HG03342 (cell line): ENCODE data around the gene TMEM233.
A peak's percentile ranks its signal among the peaks of the same experiment; 100 is the strongest.

Source experiments
- ATAC-seq: cut with Tn5 transposase; IDR thresholded peaks from one replicate; pipeline ENCODE4 v1.9.1; 2021; ENCODE audit warnings: mild to moderate bottlenecking, moderate library complexity; ENCODE audit not compliant: unreplicated experiment

TMEM233 gene

GRCh38 chr12:119679081-119679480, 85.5 kb downstream of the TMEM233 start:
- ATAC-seq: no peak

DNA sequence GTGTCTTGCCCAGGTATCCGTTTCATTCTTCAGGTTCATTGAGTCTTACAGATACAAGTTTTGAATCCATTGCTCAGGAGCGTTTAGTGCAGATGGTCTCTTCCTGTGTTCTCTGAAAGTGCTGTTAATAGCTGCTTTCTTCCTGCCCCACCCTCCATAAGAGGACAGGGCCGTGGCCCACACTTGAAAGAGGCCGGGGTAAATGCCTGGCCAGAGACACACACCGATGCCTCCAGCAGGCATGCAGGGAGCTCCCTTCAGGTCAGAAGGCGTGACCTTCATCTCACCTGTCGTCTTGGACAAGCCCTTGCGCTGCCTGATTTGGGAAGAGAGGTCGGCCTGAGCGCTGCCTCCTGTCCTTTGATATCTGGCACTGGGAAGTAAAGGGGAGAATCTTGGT, 85.9 kb downstream of the TMEM233 start:
- no peak for ATAC-seq

- no peak for ATAC-seq
Measured at GRCh38 chr12:119681111-119681510, 87.5 kb downstream of the TMEM233 start.

DNA sequence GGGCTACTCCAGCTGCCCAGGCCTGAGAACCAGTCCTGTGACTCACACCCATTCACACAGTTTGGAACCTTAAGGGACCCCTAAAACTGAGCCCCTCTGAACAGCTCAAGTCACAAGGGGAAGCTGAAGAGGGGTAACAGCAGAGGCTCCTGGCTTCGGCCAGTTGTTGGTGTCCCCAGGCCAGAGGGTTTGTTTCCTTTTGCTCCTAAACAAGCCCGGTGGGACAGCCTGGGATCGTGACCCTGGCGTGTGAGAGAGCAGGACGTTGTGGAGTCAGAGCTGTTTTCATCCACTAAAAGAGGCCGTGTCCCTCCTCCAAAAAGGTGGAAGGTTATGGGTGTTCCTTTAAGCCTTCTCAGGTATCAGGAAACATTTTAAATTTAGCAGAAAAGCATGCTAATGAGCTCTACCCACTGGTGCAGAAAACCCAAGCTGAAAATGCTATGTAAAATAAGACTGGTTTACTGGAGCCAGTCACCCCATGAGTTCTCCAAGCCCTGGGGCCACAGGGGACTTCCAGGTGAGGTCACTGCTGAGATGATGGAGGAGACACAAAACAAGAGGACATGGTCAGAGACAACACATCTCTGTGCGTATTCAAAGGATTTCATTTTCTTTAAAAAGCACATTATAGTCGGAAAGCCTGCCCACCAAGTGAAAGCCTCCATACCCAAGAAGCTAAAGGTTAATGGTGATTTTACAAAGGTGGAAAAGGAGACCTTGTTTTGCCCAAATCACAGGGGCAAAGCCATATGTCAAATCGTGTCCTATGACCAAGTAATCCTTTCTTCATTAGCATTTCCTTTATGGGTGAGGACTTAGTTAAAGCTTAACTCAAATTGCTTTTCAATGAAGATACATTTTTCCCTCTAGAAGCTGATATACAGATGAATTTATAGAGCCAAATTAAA, 88.4 kb downstream of the TMEM233 start:
- peak; percentile 55 for ATAC-seq

GRCh38 chr12:119682639-119683252, 89.2 kb downstream of the TMEM233 start:
- peak; percentile 52 for ATAC-seq

- ATAC-seq: no peak
Measured at GRCh38 chr12:119683413-119683812, 89.8 kb downstream of the TMEM233 start.

DNA sequence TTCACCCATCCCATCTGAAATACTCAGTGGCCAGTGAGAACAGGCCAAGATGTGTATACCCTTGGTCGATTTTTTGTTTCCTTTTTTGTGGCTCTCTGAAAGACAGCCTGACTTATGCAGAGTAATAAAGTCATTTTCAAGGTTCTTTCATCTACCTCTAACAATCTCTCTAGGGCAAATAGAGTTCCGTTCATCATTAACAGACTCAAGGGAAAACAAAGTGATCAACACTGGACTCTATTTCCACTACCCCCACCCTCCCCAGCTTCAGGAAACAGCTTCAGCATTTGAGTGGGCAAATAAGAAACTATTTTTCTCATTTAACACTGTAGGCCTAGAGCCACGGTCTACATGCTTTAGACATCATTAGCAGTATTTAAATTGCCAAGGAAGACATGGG, 90.2 kb downstream of the TMEM233 start:
- no peak for ATAC-seq

DNA sequence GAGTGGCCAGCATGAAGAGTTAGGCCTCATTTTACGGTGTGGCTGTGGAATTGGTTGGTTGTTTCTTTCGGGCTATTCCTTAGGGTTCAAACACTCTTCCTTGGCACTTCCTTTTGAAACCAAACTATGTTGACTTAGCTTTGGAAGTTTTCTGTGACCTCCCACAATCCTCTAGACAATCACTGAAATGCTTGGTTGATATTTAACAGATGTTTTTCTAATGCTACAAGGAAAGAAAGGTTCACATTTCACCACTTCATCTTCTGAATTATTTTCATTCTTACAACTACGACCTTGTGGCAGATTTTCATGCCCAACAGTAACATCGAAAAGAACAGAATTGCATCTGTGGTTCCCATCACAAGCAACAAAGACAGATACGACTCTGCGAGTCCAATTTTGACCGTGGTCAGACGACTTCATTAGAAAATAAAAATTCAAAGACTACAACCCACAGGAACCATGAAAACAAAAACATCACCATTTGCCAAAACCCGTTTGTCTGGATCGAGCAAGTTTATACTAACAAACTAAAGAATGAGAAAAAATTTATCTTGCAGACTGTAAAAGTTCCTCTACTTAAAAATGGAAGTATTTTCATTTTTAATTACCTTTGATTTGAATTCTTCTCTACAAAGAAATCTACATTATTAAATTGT, 91.3 kb downstream of the TMEM233 start:
- no peak for ATAC-seq

DNA sequence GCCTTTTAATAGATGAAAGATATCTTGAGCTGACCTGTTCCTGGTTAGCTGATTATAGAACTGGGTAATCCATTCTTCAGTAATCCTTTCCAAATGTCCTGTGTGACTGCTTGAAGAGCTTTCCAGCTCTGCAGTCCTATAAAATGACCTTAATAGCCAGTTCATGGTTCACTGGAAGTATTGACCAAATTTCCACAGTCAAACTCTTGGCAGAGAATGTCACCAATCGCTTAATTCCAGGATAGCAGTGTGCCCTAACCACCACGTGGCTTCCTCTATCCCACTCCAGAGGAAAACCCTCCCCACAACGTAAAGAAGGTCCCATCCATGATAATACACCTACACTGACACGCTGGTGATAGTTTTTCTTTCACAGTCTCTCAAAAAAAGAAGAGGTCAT, 91.8 kb downstream of the TMEM233 start:
- no peak for ATAC-seq

GRCh38 chr12:119686355-119686754, 92.8 kb downstream of the TMEM233 start:
- ATAC-seq: no peak

DNA sequence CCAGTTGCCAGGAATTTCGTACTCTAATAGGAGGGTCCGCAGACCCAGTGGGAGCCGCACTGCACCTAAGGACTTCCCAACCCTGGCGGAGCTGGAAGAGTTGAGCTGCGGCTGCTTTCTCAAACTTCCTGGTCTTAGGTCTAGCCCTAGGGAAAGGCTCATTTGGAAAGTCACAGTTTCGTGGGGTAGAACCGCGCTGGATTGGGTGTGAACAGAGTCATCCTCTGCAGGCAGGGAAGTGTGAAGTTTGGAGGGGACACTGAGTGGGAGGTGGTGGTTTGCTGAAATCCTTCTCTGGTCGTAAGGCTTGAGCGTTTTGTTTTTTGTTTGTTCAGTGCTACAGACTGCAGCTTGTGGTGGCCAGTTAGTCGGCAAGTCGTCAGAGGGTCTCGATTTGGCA, 93.2 kb downstream of the TMEM233 start:
- no peak for ATAC-seq

DNA sequence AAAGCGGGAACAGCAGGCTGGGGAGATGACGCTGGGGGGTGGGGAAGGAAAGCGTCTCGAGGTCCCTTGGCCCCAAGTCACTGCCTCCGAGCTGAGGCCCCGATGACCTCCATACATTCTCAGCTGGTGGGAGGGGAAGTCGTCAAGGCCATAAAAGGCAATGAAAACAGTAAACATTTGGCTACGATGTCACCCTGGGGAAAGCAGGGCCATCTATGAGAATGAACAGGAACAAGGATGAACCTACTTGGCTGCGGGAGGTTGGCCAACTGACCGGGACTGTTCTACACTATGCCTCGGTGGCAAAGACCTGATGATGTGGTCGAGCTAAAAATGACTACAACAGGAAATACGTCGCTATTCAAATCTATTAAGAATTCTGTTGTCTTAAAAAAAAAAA, 93.8 kb downstream of the TMEM233 start:
- ATAC-seq: no peak

GRCh38 chr12:119687879-119688278, 94.3 kb downstream of the TMEM233 start:
- ATAC-seq: no peak

- no peak for ATAC-seq
Measured at GRCh38 chr12:119689935-119690500, 96.4 kb downstream of the TMEM233 start.

DNA sequence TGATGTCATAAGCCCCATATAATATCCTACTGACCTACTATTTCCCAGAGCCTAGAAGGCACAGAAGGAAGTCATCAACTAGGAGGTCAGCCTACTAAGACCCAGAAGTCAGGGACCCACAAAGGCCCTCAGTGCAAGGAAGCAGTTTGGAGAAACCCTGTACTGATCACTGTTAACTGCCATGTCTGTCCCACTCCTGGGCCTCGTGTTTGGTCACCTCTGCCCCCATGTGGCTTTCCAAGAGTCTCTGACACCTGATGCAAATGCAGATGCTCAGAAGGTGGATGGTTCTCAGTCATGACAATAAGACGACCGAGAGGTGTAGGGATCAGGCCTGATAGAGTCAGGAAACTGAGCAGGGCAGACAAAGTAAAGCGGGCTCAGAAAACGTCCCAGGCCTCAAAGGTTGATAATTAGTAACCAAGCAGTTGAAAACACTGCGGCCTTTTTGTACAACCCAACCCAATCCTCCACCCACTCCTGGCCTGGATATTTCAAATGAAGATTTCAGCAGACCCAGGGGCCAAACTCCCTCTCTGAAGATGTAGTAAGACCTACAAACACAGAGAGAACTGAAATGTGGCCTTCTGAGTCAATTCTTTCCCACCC, 97.7 kb downstream of the TMEM233 start:
- no peak for ATAC-seq

DNA sequence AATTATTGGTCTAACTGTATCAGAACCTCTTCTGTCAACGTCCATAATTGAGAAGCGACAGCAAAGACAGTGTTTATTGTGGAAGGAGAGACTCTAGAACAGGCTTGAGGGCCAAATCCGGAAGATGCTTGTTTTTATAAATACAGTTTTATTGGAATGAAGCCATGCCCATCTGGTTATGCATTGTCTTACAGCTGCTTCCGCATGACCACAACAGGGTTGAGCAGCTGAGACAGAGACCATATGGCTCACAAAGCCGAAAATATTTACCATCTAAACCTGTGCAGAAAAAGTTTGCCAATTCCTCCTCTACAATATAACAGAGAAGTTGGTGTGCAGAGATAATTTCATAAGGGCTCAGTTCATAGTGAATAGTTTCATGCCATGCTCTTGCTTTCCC, 98.8 kb downstream of the TMEM233 start:
- ATAC-seq: no peak
